Nephron (organoid): ENCODE data around the gene STMN1.
"Not testable (repeated sequence)": the region's sequence is repeated elsewhere in the genome, so short reads cannot be mapped to it uniquely, and the experiment has no call there.

Experiments
- H3K27ac Mint-ChIP-seq, 3 experiments: 2 replicates each; pipeline ENCODE4 v1.8.0; 2020; ENCODE audit warnings: mixed read lengths in 3 of 3, mild to moderate bottlenecking in 2 of 3, moderate library complexity in 1 of 3
- H3K27me3 Mint-ChIP-seq: 2 replicates; pipeline ENCODE4 v1.8.0; 2021; ENCODE audit warnings: low read depth, mild to moderate bottlenecking, moderate library complexity, mixed read lengths
- H3K36me3 Mint-ChIP-seq: 2 replicates; pipeline ENCODE4 v1.8.0; 2020; ENCODE audit warnings: low read depth, mixed read lengths
- H3K4me1 Mint-ChIP-seq: 2 replicates; pipeline ENCODE4 v1.8.0; 2020; ENCODE audit warnings: mixed read lengths
- H3K4me3 Mint-ChIP-seq, 3 experiments: 2 replicates each; pipeline ENCODE4 v1.8.0; 2020; ENCODE audit warnings: mild to moderate bottlenecking in 3 of 3, mixed read lengths in 3 of 3, moderate library complexity in 2 of 3
- H3K9me3 Mint-ChIP-seq: 2 replicates; pipeline ENCODE4 v1.8.0; 2020; ENCODE audit warnings: mixed read lengths
- TF ChIP-seq, protein P1 (sequence below), 3 experiments: fragments of 200-600 bp; sonication (generic); IDR thresholded peaks; one replicate each; pipeline ENCODE4 v1.5.0; 2021; ENCODE audit warnings: antibody characterized with exemption in 3 of 3; ENCODE audit not compliant: unreplicated experiment in 3 of 3

Gene STMN1

DNA sequence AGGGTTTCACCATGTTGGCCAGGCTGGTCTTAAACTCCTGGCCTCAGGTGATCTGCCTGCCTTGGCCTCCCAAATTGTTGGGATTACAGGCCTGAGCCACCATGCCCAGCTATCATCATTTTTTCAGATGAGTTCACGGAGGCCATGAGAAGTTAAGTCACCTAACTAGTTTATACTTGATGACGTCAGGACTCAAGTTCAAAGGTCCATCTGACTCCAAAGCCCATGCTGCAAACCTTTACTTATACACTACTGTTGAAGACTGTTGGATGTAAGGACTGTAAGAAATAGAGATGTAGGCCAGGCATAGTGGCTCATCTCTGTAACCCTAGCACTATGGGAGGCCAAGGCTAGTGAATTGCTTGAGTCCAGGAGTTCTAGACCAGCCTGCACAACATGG, 40.8 kb upstream of the STMN1 start:
- H3K27me3 Mint-ChIP-seq, result peaks cover 12% of the 10 kb centered on the region

DNA sequence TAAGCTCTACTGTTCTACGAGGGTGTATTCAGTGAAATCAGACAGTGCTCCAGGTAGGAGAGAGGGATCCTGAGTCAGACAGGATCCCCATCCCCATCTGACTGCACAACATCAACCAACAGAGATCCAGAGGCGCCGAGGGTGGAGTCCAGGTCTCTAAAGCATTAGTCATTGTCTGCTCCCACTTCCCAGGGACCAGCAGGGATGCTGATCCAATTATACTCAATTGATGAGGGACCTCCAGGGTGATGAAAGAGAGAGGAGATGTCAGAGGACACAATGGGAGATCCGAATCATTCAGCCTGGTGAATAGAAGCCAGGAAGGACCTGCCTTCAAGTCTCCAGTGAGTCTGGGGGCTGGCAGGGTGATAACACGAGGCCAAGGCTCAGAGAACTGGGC, 39.5 kb upstream of the STMN1 start:
- Mint-ChIP-seq H3K4me3 (no peak overlapping the region), H3K36me3 (peaks cover 4% of the 10 kb centered on the region), H3K9me3 (peaks cover 19% of the 10 kb centered on the region), H3K27ac (no peak overlapping the region), H3K4me1 (no peaks in the 10 kb centered on the region), H3K27me3 (peaks cover 15% of the 10 kb centered on the region)
- TF ChIP-seq, protein P1, sequence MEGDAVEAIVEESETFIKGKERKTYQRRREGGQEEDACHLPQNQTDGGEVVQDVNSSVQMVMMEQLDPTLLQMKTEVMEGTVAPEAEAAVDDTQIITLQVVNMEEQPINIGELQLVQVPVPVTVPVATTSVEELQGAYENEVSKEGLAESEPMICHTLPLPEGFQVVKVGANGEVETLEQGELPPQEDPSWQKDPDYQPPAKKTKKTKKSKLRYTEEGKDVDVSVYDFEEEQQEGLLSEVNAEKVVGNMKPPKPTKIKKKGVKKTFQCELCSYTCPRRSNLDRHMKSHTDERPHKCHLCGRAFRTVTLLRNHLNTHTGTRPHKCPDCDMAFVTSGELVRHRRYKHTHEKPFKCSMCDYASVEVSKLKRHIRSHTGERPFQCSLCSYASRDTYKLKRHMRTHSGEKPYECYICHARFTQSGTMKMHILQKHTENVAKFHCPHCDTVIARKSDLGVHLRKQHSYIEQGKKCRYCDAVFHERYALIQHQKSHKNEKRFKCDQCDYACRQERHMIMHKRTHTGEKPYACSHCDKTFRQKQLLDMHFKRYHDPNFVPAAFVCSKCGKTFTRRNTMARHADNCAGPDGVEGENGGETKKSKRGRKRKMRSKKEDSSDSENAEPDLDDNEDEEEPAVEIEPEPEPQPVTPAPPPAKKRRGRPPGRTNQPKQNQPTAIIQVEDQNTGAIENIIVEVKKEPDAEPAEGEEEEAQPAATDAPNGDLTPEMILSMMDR (IDR thresholded peaks at IDR 0.05; ENCODE audit: unreplicated experiment in 3 of 3), result no peak

More for the DNA sequence above, 40.8 kb upstream of the STMN1 start:
- Mint-ChIP-seq H3K36me3 (peaks cover 4% of the 10 kb centered on the region), H3K27ac (no peak overlapping the region), H3K4me3 (no peak overlapping the region), H3K4me1 (no peaks in the 10 kb centered on the region), H3K9me3 (peaks cover 19% of the 10 kb centered on the region)
- TF ChIP-seq, protein P1 (IDR thresholded peaks at IDR 0.05; ENCODE audit: unreplicated experiment in 3 of 3), result no peak

DNA sequence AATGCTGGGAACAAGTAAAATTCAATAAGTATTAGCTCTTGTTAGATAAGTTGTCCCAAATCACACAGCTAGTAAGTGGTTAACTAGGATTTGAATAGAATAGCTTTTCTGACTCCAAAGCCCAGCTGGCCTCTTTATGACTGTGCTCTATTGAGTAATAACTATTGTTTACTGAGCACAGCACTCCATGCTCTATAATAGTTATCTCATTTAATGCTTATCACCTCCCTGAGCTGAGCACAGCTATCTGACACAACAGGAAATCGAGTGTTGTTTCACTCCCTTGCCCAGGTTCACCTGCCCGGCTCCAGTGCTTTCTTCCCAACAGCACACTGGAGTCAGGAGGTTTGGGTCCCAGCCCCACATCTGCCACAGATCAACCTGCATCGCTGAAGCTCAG, 38.8 kb upstream of the STMN1 start:
- Mint-ChIP-seq H3K9me3 (peaks cover 19% of the 10 kb centered on the region), H3K27me3 (peaks cover 14% of the 10 kb centered on the region), H3K4me3 (no peak overlapping the region), H3K36me3 (peaks cover 4% of the 10 kb centered on the region), H3K27ac (no peak overlapping the region), H3K4me1 (no peaks in the 10 kb centered on the region)
- TF ChIP-seq, protein P1 (IDR thresholded peaks at IDR 0.05; ENCODE audit: unreplicated experiment in 3 of 3), result no peak

DNA sequence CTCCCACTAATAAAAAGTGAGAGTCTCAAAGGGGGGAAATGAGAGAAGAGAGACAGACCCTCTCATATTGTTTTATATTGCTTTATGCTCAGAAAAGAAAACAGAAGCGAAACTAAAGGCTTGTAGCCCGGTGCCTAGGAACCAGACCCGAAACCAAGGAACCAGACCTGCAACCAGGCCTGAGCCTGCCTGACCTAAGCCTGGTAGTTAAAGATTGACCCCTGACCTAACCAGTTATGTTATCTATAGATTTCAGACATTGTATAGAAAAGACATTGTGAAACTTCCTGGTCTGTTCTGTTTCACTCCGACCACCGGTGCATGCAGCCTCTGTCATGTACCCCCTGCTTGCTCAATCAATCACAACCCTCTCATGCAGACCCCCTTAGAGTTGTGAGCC, 37.3 kb upstream of the STMN1 start:
- H3K4me3 Mint-ChIP-seq, H3K36me3 Mint-ChIP-seq, H3K27ac Mint-ChIP-seq, H3K4me1 Mint-ChIP-seq: not testable (repeated sequence)
- peaks cover 13% of the 10 kb centered on the region for H3K27me3 Mint-ChIP-seq
- peaks cover 19% of the 10 kb centered on the region for H3K9me3 Mint-ChIP-seq

DNA sequence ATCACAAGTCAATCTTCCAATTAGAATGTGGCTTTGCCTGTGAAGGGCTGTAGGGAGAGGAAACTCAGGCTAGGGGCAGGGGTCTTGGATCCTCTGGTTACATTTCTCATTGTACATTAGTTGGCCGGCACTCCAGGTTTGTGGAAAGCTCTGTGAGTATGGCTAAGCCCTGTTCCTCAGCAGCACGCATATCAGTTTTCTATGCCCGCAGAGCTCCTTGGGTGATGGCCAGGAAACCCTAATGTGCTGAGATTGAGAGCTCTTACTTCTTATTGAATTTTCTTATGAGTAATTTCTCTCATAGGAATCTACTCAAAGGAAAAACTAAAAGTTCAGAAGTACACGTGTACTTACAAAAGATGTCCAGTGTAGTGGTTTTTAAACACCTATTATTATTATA, 30.7 kb upstream of the STMN1 start:
- no peak overlapping the region for H3K4me3 Mint-ChIP-seq
- TF ChIP-seq, protein P1 (IDR thresholded peaks at IDR 0.05; ENCODE audit: unreplicated experiment in 3 of 3), result no peak
- H3K27ac Mint-ChIP-seq, result no peak overlapping the region
- peaks cover 21% of the 10 kb centered on the region for H3K27me3 Mint-ChIP-seq
- no peaks in the 10 kb centered on the region for H3K36me3 Mint-ChIP-seq
- H3K9me3 Mint-ChIP-seq, result no peaks in the 10 kb centered on the region
- peaks cover 26% of the 10 kb centered on the region for H3K4me1 Mint-ChIP-seq

DNA sequence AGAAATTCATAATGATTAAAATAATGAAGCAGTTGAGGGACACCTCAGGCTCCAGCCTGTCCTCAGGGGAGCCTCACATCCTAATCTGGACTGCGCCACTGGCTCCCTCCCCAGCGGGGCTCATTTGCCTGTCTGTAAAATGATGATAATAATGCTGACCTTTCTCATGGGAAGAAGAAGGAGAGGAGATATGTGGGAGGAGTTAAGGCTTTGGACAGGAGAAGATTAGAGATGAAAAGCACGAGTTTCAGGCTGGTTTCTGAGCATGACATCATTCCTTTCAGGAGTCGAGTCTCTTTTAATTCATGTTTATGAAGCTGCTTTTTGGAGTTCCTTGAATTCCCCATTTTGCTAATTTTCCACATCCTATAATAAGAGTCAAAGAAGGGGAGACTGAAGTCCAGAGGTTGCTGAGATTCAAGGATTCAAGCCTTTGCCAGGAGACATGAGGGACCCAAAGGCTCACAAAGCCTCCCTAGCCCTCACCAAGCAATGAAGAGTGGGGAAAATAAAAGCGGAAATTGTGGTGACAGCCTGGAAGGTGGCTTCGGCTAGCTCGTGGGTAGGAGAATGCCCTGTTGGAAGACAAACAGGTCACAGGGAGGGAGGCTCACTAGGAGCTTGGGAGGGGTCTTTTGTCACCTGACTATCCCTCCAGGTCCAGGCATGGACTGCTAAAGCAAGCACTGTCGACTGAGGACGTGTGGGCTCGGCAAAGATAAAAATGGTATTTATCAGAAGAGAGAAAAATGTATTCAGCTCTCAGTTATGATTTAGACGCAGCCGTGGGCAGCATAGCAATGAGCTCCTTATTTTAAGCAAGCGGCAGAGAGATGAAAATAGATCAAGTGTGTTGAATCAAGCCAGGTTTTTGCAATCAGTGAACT, 27.5 kb upstream of the STMN1 start:
- TF ChIP-seq, protein P1 (IDR thresholded peaks at IDR 0.05; ENCODE audit: unreplicated experiment in 3 of 3), result no peak
- Mint-ChIP-seq H3K4me1 (peaks cover 26% of the 10 kb centered on the region), H3K27me3 (peaks cover 38% of the 10 kb centered on the region), H3K9me3 (no peaks in the 10 kb centered on the region), H3K36me3 (no peaks in the 10 kb centered on the region), H3K27ac (peak overlapping the region; percentile 30 to 52 (median 34)), H3K4me3 (peak overlapping the region in 1 of 3 experiments; percentile 3)

DNA sequence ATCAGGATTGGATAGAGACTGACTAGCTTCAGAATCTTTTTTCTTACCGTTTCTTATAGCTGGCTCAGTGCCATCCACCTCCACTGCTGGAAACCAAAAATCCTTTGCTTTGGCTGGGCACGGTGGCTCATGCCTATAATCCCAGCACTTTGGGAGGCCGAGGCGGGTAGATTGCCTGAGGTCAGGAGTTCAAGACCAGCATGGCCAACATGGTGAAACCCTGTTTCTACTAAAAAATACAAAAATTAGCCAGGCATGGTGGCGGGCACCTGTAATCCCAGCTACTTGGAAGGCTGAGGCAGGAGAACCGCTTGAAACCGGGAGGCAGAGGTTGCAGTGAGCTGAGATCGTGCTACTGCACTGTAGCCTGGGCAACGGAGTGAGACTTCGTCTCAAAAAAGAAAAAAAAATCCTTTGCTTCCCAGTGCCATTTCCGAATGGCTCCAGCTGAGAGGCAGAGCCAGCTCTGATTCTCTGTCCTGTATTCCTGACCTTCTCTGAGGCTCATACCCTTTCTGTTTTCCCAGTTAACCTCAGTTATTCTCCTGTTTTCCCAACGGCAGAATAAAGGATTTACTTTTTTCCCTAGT, 26.7 kb upstream of the STMN1 start:
- peak overlapping the region in 2 of 3 experiments; percentile 30 to 52 for H3K27ac Mint-ChIP-seq
- H3K9me3 Mint-ChIP-seq, H3K36me3 Mint-ChIP-seq: not testable (repeated sequence)
- peaks cover 29% of the 10 kb centered on the region for H3K4me1 Mint-ChIP-seq
- peak overlapping the region in 1 of 3 experiments; percentile 3 for H3K4me3 Mint-ChIP-seq
- H3K27me3 Mint-ChIP-seq, result peaks cover 40% of the 10 kb centered on the region
